ENCODE data around the gene ACTMAP. TPM values are rescaled to one million over a fixed set of nuclear protein-coding genes. Genes with fewer than 3 reads are reported as not detected.
A peak's percentile ranks its signal among the peaks of the same experiment; 100 is the strongest.

Gene ACTMAP
- total and polyA plus RNA-seq, 8 donors = 10.3 to 17.6 (median 14.0) TPM

DNA sequence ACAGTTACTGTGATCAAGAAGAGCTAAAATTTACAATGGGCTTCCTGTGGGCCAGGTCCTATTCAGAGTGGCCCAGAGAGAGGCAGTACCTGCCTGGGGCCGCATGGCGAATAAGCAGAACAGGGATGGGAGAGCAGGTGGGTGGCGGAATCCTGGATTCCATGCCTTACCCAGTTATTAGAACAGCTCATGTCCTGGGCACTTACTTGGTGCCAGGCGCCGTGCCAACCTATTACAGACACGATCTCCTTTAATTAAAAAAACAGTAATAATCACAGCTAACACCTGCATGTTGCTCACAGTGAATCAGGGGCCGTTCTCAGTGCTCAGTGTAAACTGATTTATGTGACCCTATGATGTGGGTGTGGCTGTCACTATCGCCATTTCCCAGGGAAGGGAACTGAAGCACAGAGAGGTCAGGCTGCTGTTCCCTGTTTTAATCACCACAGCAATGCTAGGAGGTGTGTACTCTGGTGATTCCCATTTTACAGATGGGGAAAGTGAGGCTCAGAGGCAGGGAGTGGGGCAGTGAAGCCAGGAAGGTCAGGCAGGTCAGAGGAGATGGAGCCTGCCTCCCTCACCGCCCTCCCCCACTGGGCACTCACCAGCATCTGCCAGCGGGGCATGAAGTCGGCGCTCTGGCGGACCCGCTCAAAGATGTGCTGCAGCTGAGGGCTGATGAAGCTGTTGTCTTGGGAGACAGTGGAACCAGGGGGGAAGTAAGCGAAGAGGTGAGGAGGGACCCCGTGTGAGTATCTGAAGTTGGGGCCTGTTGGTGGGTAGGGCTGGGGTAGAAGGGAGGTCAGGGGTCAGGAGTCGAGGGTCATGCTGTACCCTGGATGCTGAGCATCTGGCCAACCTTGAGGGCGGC lies 45.6 kb downstream of the ACTMAP start:
- H3K4me3 ChIP-seq = no peak overlapping the region
- H3K27me3 ChIP-seq = no peaks in the 10 kb centered on the region
- intact Hi-C loops (cut with DNase I) = no loop called here
- DNase-seq = no peak
- no peaks in the 10 kb centered on the region for H3K4me1 ChIP-seq
- no peak overlapping the region for H3K27ac ChIP-seq
- H3K9me3 ChIP-seq = no peaks in the 10 kb centered on the region
- peaks cover 0 to 96% of the 10 kb centered on the region in 2 donors for H3K36me3 ChIP-seq
- ATAC-seq = no peak
- no peak for TF ChIP-seq CTCF (IDR thresholded peaks at IDR 0.05)

GRCh38 chr19:40703029-40703755 lies 47.1 kb downstream of the ACTMAP start:
- Histone ChIP-seq H3K4me1 (no peaks in the 10 kb centered on the region), H3K4me3 (no peak overlapping the region), H3K36me3 (peaks cover 0 to 91% of the 10 kb centered on the region in 2 donors), H3K9me3 (no peaks in the 10 kb centered on the region), H3K27me3 (no peaks in the 10 kb centered on the region), H3K27ac (no peak overlapping the region)
- TF ChIP-seq CTCF (IDR thresholded peaks at IDR 0.05) = no peak
- DNase-seq = no peak
- no peak for ATAC-seq
- intact Hi-C loops (cut with DNase I) = no loop called here

- H3K36me3 ChIP-seq = peaks cover 0 to 84% of the 10 kb centered on the region in 2 donors
- peak in 1 of 4 donors; percentile 73 for DNase-seq
- TF ChIP-seq CTCF (IDR thresholded peaks at IDR 0.05) = no peak
- no peak overlapping the region for H3K4me3 ChIP-seq
- no peaks in the 10 kb centered on the region for H3K4me1 ChIP-seq
- intact Hi-C loops (cut with DNase I) = no loop called here
- ATAC-seq = peak; percentile 41
- H3K9me3 ChIP-seq = no peaks in the 10 kb centered on the region
- H3K27ac ChIP-seq = no peak overlapping the region
- no peaks in the 10 kb centered on the region for H3K27me3 ChIP-seq
Observed at GRCh38 chr19:40702337-40703012, 47.8 kb downstream of the ACTMAP start.

- Histone ChIP-seq H3K27ac (no peak overlapping the region), H3K4me3 (no peak overlapping the region), H3K9me3 (no peaks in the 10 kb centered on the region), H3K4me1 (no peaks in the 10 kb centered on the region), H3K27me3 (no peaks in the 10 kb centered on the region), H3K36me3 (peaks cover 0 to 87% of the 10 kb centered on the region in 2 donors)
- DNase-seq (no peak), ATAC-seq (no peak)
- intact Hi-C loops (cut with DNase I) = no loop called here
- TF ChIP-seq CTCF (IDR thresholded peaks at IDR 0.05) = no peak
Observed at GRCh38 chr19:40701758-40702157, 48.5 kb downstream of the ACTMAP start.

DNA sequence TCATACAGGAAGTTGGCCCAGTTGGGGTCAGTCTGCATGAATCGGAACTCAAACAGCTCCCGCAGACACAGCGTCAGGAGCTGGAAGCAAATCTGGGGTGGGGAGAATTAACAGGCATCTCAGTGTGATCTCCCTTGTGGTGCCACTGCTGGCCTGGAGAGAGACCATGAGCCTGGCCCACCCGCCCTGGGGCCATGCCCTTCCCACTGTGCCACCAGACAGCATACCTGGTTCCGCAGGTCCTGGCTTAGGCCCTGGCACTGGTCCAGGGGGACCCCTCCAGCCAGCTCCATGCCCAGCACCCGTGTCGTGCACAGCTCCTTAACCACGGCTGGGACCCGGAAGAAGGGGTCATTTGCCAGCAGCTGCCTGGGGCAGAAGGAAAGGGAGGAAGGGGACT lies 50.2 kb downstream of the ACTMAP start:
- Histone ChIP-seq H3K27ac (no peak overlapping the region), H3K4me3 (no peak overlapping the region), H3K27me3 (no peaks in the 10 kb centered on the region), H3K4me1 (no peaks in the 10 kb centered on the region), H3K9me3 (no peaks in the 10 kb centered on the region), H3K36me3 (peaks cover 0 to 87% of the 10 kb centered on the region in 2 donors)
- TF ChIP-seq CTCF (IDR thresholded peaks at IDR 0.05) = no peak
- ATAC-seq (no peak), DNase-seq (no peak)
- intact Hi-C loops (cut with DNase I) = no loop called here

Data from left lung (tissue), 10 donors.